HepG2 (cell line): ENCODE data around the gene FBP1. TPM values are rescaled to one million over a fixed set of nuclear protein-coding genes. Genes with fewer than 3 reads are reported as not detected.

Experiments used
- ARHGAP35 ChIP-seq: sonication (generic); formaldehyde crosslinking; IDR thresholded peaks from 2 replicates; pipeline ENCODE4 v1.9.0; 2022; ENCODE audit warnings: mild to moderate bottlenecking, inconsistent platforms, moderate library complexity, missing genetic modification reagents, borderline replicate concordance
- ATF4 ChIP-seq, 2 experiments: fragments of 450-650 bp in 1 of 2; sonication (generic) in 1 of 2; formaldehyde crosslinking; IDR thresholded peaks; 2 replicates each; pipeline versions ENCODE4 v1.5.0 to v1.8.0; 2020 to 2022; ENCODE audit warnings: mild to moderate bottlenecking in 1 of 2, missing genetic modification reagents in 1 of 2
- CREM ChIP-seq, 2 experiments: sonication (generic) in 1 of 2; formaldehyde crosslinking in 1 of 2; IDR thresholded peaks; 2 replicates each; pipeline versions ENCODE4 v1.4.0 to v1.6.1; 2016 to 2020; ENCODE audit warnings: antibody characterized with exemption in 1 of 2, mild to moderate bottlenecking in 1 of 2, missing genetic modification reagents in 1 of 2
- HDAC6 ChIP-seq: fragments of 200-600 bp; sonication (generic); IDR thresholded peaks from 2 replicates; pipeline ENCODE4 v1.7.0; 2017; ENCODE audit warnings: mild to moderate bottlenecking, antibody characterized with exemption, low read length, low read depth
- HINFP ChIP-seq: sonication (generic); formaldehyde crosslinking; IDR thresholded peaks from 2 replicates; pipeline ENCODE4 v1.4.0; 2020; ENCODE audit warnings: low read depth, mild to moderate bottlenecking, missing genetic modification reagents
- IRF2 ChIP-seq: IDR thresholded peaks from 2 replicates; pipeline ENCODE4 v1.6.1; 2018; ENCODE audit warnings: missing genetic modification reagents, missing compliant biosample characterization
- LRRFIP1 ChIP-seq: sonication (generic); formaldehyde crosslinking; conservative IDR thresholded peaks from 2 replicates; pipeline ENCODE4 v1.4.0; 2020; ENCODE audit warnings: missing genetic modification reagents
- MED8 ChIP-seq: sonication (generic); formaldehyde crosslinking; IDR thresholded peaks from 2 replicates; pipeline ENCODE4 v1.8.1; 2023; ENCODE audit warnings: mild to moderate bottlenecking, missing genetic modification reagents; ENCODE audit not compliant: insufficient replicate concordance
- NFE2L2 ChIP-seq: fragments of 150-350 bp; IDR thresholded peaks from 2 replicates; pipeline ENCODE4 v1.6.1; 2014; ENCODE audit warnings: low read length
- NR2F2 ChIP-seq: IDR thresholded peaks from 2 replicates; pipeline ENCODE4 v1.6.1; 2012; ENCODE audit warnings: low read depth, inconsistent platforms, borderline replicate concordance
- NRL ChIP-seq: sonication (generic); formaldehyde crosslinking; IDR thresholded peaks from 2 replicates; pipeline ENCODE4 v1.5.0; 2020; ENCODE audit warnings: missing genetic modification reagents, mild to moderate bottlenecking, moderate library complexity, borderline replicate concordance
- PAX8 ChIP-seq: sonication (generic); formaldehyde crosslinking; IDR thresholded peaks from 2 replicates; pipeline ENCODE4 v1.8.0; 2022; ENCODE audit warnings: mild to moderate bottlenecking, missing genetic modification reagents, borderline replicate concordance
- RELA ChIP-seq: sonication (generic); formaldehyde crosslinking; IDR thresholded peaks from 2 replicates; pipeline ENCODE4 v1.4.0; 2020; ENCODE audit warnings: missing genetic modification reagents
- SCMH1 ChIP-seq: sonication (generic); formaldehyde crosslinking; IDR thresholded peaks from 2 replicates; pipeline ENCODE4 v1.9.0; 2021; ENCODE audit warnings: missing genetic modification reagents, mild to moderate bottlenecking, borderline replicate concordance
- TCF12 ChIP-seq, 2 experiments: fragments of 450-650 bp in 1 of 2; sonication (generic) in 1 of 2; formaldehyde crosslinking in 1 of 2; IDR thresholded peaks; 2 replicates each; pipeline versions ENCODE4 v1.6.1 to v1.8.0; 2017 to 2022; ENCODE audit warnings: antibody characterized with exemption in 1 of 2, mild to moderate bottlenecking in 1 of 2, missing genetic modification reagents in 1 of 2, moderate library complexity in 1 of 2
- XBP1 ChIP-seq: sonication (generic); formaldehyde crosslinking; IDR thresholded peaks from 2 replicates; pipeline ENCODE4 v1.5.0; 2020; ENCODE audit warnings: missing genetic modification reagents
- ZBTB37 ChIP-seq: sonication (generic); formaldehyde crosslinking; IDR thresholded peaks from 2 replicates; pipeline ENCODE4 v1.4.0; 2020; ENCODE audit warnings: mild to moderate bottlenecking, missing genetic modification reagents
- ZFP36 ChIP-seq: fragments of 150-350 bp; IDR thresholded peaks from 2 replicates; pipeline ENCODE4 v1.6.1; 2018; ENCODE audit warnings: borderline replicate concordance, low read length, low read depth; ENCODE audit not compliant: partially characterized antibody
- ZNF121 ChIP-seq: sonication (generic); formaldehyde crosslinking; IDR thresholded peaks from 2 replicates; pipeline ENCODE4 v1.5.0; 2020; ENCODE audit warnings: mild to moderate bottlenecking, missing genetic modification reagents
- ZNF24 ChIP-seq: fragments of 450-650 bp; IDR thresholded peaks from 2 replicates; pipeline ENCODE4 v1.6.1; 2017; ENCODE audit warnings: antibody characterized with exemption, mild to moderate bottlenecking
- ZNF326 ChIP-seq: sonication (generic); formaldehyde crosslinking; IDR thresholded peaks from 2 replicates; pipeline ENCODE4 v1.4.0; 2020; ENCODE audit warnings: missing genetic modification reagents, borderline replicate concordance
- ZNF704 ChIP-seq: sonication (generic); formaldehyde crosslinking; IDR thresholded peaks from 2 replicates; pipeline ENCODE4 v1.8.1; 2023; ENCODE audit warnings: mild to moderate bottlenecking, inconsistent platforms, moderate library complexity, missing genetic modification reagents, borderline replicate concordance
- ZNF850 ChIP-seq: sonication (generic); formaldehyde crosslinking; conservative IDR thresholded peaks from 2 replicates; pipeline ENCODE4 v1.9.0; 2021; ENCODE audit warnings: mild to moderate bottlenecking, missing genetic modification reagents
- polyA plus RNA-seq, 8 experiments: library from polyadenylated mRNA; depleted of rRNA in 3 of 8; stranded (reverse) in 7 of 8; unstranded in 1 of 8; fragments of >200 nt; fragmentation: Illumina TruSeq in 4 of 8; extraction: Trizol in 4 of 8; gene quantifications; 2 replicates each; pipeline versions ENCODE4 v1.2.1 to v1.2.3, GENCODE V29; 2011 to 2016; ENCODE audit warnings: low read depth in 4 of 8, missing spikeins in 1 of 8, mixed read lengths in 1 of 8; ENCODE audit not compliant: insufficient read depth in 1 of 8
- total RNA-seq, 5 experiments: library from RNA; depleted of rRNA; stranded (reverse); fragments of >200 nt; fragmentation: Illumina TruSeq; extraction: Trizol; gene quantifications; 2 replicates each; pipeline ENCODE4 v1.2.3, GENCODE V29; 2016; ENCODE audit warnings: low read depth in 1 of 5

FBP1 gene
- total and polyA plus RNA-seq, 2 of the 13 experiments (the other 11 are each of a cell fraction or from before 2014, with no cell fraction given) = 0.29 to 0.53 TPM

- TF ChIP-seq HINFP (CRISPR knock-in tag) (no peak), NR2F2 (no peak), ZFP36 (no peak), ZBTB37 (no peak), XBP1 (CRISPR knock-in tag) (no peak), IRF2 (CRISPR knock-in tag) (0 out of 2 replicates have a peak, but pooled peaks have one; percentile 51), ZNF326 (CRISPR knock-in tag) (no peak), ARHGAP35 (no peak), TCF12 (IDR thresholded peaks at IDR 0.05) (no peak), TCF12 (CRISPR knock-in tag; IDR thresholded peaks at IDR 0.05) (no peak), NRL (CRISPR knock-in tag) (no peak), MED8 (no peak), ZNF121 (CRISPR knock-in tag) (no peak), RELA (CRISPR knock-in tag) (no peak), CREM (IDR thresholded peaks at IDR 0.05) (no peak), CREM (CRISPR knock-in tag; IDR thresholded peaks at IDR 0.05) (no peak), NFE2L2 (no peak), HDAC6 (no peak), PAX8 (CRISPR knock-in tag) (no peak), ATF4 (CRISPR knock-in tag; IDR thresholded peaks at IDR 0.05) (no peak), ZNF704 (CRISPR knock-in tag) (no peak), ZNF24 (no peak), ZNF850 (no peak), LRRFIP1 (CRISPR knock-in tag) (no peak), SCMH1 (no peak)
Observed at GRCh38 chr9:94623253-94623652, 16.1 kb downstream of the FBP1 start (continued).
